ENCODE results near the gene NRXN3.

NRXN3 gene

GRCh38 chr14:79482825-79483224 is 1312.7 kb downstream of the NRXN3 start:
- DNase-seq (ENCODE audit: low spot score) = no peak

- no peak for DNase-seq (ENCODE audit: low spot score)
These were observed 1313.6 kb downstream of the NRXN3 start for GRCh38 chr14:79483477-79484388.

GRCh38 chr14:79487632-79488031 is 1317.5 kb downstream of the NRXN3 start:
- no peak for DNase-seq (ENCODE audit: low spot score)

- no peak for DNase-seq (ENCODE audit: low spot score)
These were observed 1321.0 kb downstream of the NRXN3 start for GRCh38 chr14:79491161-79491560.

- DNase-seq (ENCODE audit: low spot score) = no peak
These were observed 1323.0 kb downstream of the NRXN3 start for GRCh38 chr14:79493081-79493645.

GRCh38 chr14:79496701-79497100 is 1326.5 kb downstream of the NRXN3 start:
- DNase-seq (ENCODE audit: low spot score) = no peak

- DNase-seq (ENCODE audit: low spot score) = no peak
These were observed 1330.3 kb downstream of the NRXN3 start for GRCh38 chr14:79500489-79500888.

- no peak for DNase-seq (ENCODE audit: low spot score)
These were observed 1332.1 kb downstream of the NRXN3 start for GRCh38 chr14:79502136-79502750.

GRCh38 chr14:79502751-79503148 is 1332.6 kb downstream of the NRXN3 start:
- DNase-seq (ENCODE audit: low spot score) = no peak

GRCh38 chr14:79510659-79511058 is 1340.5 kb downstream of the NRXN3 start:
- DNase-seq (ENCODE audit: low spot score) = no peak

- DNase-seq (ENCODE audit: low spot score) = no peak
These were observed 1341.0 kb downstream of the NRXN3 start for GRCh38 chr14:79511146-79511545.

GRCh38 chr14:79513446-79513845 is 1343.3 kb downstream of the NRXN3 start:
- DNase-seq (ENCODE audit: low spot score) = no peak

GRCh38 chr14:79514700-79515099 is 1344.5 kb downstream of the NRXN3 start:
- no peak for DNase-seq (ENCODE audit: low spot score)

GRCh38 chr14:79515158-79515557 is 1345.0 kb downstream of the NRXN3 start:
- DNase-seq (ENCODE audit: low spot score) = no peak

- no peak for DNase-seq (ENCODE audit: low spot score)
These were observed 1345.8 kb downstream of the NRXN3 start for GRCh38 chr14:79516009-79516408.

GRCh38 chr14:79525416-79525815 is 1355.2 kb downstream of the NRXN3 start:
- DNase-seq (ENCODE audit: low spot score) = no peak

GRCh38 chr14:79528828-79529416 is 1358.7 kb downstream of the NRXN3 start:
- no peak for DNase-seq (ENCODE audit: low spot score)

- no peak for DNase-seq (ENCODE audit: low spot score)
These were observed 1360.4 kb downstream of the NRXN3 start for GRCh38 chr14:79530555-79530954.

- DNase-seq (ENCODE audit: low spot score) = no peak
These were observed 1364.7 kb downstream of the NRXN3 start for GRCh38 chr14:79534703-79535353.

GRCh38 chr14:79540394-79540793 is 1370.2 kb downstream of the NRXN3 start:
- no peak for DNase-seq (ENCODE audit: low spot score)

GRCh38 chr14:79542121-79542520 is 1371.9 kb downstream of the NRXN3 start:
- DNase-seq (ENCODE audit: low spot score) = no peak

GRCh38 chr14:79543348-79543747 is 1373.2 kb downstream of the NRXN3 start:
- no peak for DNase-seq (ENCODE audit: low spot score)

All from HuH-7.5 (cell line).